Keratinocyte (primary cell): ENCODE data around the gene SMG9.

Experiments used
- EZH2 ChIP-seq: IDR thresholded peaks from one replicate; pipeline ENCODE4 v1.6.1; 2012; ENCODE audit warnings: inconsistent platforms, mild to moderate bottlenecking, low read length, moderate library complexity
- TF ChIP-seq, protein P1 (sequence below), 3 experiments: IDR thresholded peaks in 1 of 3; conservative IDR thresholded peaks in 1 of 3; optimal IDR thresholded peaks in 1 of 3; 2 replicates in 2 of 3; 3 replicates in 1 of 3; pipeline versions ENCODE3 to v1.5.1; 2011; ENCODE audit warnings: low read length in 3 of 3, mild to moderate bottlenecking in 3 of 3, moderate library complexity in 2 of 3, control low read depth in 1 of 3, inconsistent platforms in 1 of 3; ENCODE audit not compliant: insufficient read depth in 2 of 3; ENCODE audit errors: extremely low read depth in 1 of 3

DNA sequence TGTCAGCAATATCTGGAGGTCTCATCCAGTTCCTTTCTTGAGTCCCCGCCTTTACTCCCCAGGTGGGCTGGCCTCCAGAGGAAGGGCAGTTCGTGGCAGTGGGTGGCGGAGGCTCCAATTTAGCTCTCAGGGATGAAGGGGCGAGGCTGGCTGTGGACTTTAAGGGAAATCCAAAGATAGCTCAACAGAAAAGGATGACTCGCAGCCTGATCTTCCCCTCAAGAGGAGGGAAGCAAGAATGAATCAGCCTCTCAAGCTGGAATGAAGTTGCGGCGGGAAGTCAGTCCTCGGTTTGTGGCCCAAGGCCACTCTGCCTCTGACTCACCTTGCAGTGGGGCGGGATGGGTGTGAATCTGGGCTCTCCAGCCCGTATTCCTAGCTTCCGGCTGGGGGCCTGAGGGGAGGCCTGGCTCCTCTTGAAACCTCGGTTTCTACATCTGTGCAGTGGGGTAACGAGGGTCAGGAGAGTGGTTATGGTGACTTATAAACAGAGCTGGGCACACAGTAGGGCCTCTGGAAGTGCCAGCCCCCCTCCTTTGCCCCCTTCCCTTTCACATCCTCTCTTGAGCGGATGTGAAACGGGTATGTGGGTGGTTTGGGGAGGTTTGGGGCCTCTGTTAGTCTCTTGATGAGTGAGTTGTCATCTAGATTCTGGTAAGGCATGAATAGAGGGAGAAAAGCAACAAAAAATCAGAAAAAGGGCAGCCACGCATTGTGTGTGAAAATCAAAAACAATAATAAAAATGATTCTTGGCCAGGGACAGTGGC is 10.5 kb upstream of the SMG9 start:
- TF ChIP-seq, protein P1, sequence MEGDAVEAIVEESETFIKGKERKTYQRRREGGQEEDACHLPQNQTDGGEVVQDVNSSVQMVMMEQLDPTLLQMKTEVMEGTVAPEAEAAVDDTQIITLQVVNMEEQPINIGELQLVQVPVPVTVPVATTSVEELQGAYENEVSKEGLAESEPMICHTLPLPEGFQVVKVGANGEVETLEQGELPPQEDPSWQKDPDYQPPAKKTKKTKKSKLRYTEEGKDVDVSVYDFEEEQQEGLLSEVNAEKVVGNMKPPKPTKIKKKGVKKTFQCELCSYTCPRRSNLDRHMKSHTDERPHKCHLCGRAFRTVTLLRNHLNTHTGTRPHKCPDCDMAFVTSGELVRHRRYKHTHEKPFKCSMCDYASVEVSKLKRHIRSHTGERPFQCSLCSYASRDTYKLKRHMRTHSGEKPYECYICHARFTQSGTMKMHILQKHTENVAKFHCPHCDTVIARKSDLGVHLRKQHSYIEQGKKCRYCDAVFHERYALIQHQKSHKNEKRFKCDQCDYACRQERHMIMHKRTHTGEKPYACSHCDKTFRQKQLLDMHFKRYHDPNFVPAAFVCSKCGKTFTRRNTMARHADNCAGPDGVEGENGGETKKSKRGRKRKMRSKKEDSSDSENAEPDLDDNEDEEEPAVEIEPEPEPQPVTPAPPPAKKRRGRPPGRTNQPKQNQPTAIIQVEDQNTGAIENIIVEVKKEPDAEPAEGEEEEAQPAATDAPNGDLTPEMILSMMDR (optimal IDR thresholded peaks at IDR 0.05 in 1 of 3, IDR thresholded peaks at IDR 0.05 in 1 of 3, conservative IDR thresholded peaks at IDR 0.05 in 1 of 3; ENCODE audit: extremely low read depth in 1 of 3, insufficient read depth in 2 of 3, low read length in 3 of 3), result no peak
- no peak for TF ChIP-seq EZH2
